Measurements from ENCODE around the gene FRMD3.

- TF ChIP-seq CTCF (IDR thresholded peaks at IDR 0.05; ENCODE audit: extremely low read depth in 1 of 2, insufficient read depth in 1 of 2, low read depth in 1 of 2, low read length in 2 of 2) (no peak), JUN (IDR thresholded peaks at IDR 0.05; ENCODE audit: borderline replicate concordance, insufficient read depth, insufficient read length, low read depth) (no peak), POLR2A (IDR thresholded peaks at IDR 0.05; ENCODE audit: low read depth, low read length) (no peak), POLR2AphosphoS5 (IDR thresholded peaks at IDR 0.05; ENCODE audit: insufficient read depth, low read depth, low read length) (no peak), FOS (IDR thresholded peaks at IDR 0.05; ENCODE audit: borderline replicate concordance, insufficient read depth, low read length) (no peak), EZH2 (IDR thresholded peaks at IDR 0.05; ENCODE audit: borderline replicate concordance, low read depth, low read length, severe bottlenecking) (no peak), MYC (IDR thresholded peaks at IDR 0.05; ENCODE audit: low read depth, low read length) (no peak), GATA2 (IDR thresholded peaks at IDR 0.05; ENCODE audit: insufficient read depth, insufficient read length, low read depth, low read length) (no peak)
- TF ChIP-seq, protein P1, sequence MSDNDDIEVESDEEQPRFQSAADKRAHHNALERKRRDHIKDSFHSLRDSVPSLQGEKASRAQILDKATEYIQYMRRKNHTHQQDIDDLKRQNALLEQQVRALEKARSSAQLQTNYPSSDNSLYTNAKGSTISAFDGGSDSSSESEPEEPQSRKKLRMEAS (IDR thresholded peaks at IDR 0.05; ENCODE audit: insufficient read depth, insufficient read length): no peak
Observed at GRCh38 chr9:83197591-83197990, 340.6 kb downstream of the FRMD3 start.

All from endothelial cell of umbilical vein (primary cell).